T-helper 22 cell (primary cell): Measurements from ENCODE around the gene P4HA2.

Experiments
- DNase-seq: peaks from one replicate; pipeline ENCODE4 v3.0.0-alpha.2; 2020; ENCODE audit warnings: low read depth

P4HA2 gene

GRCh38 chr5:132227485-132228240, at the start of gene P4HA2:
Gene P4HA2, minus strand, starts transcription at chr5:132227853. Its CDS starts 9,227 bp downstream, at chr5:132218626.
- no peak for DNase-seq

GRCh38 chr5:132277256-132277655, 49.6 kb upstream of the P4HA2 start:
- DNase-seq, result no peak

GRCh38 chr5:132275367-132276220, 47.9 kb upstream of the P4HA2 start:
- DNase-seq, result no peak

- no peak for DNase-seq
Measured at GRCh38 chr5:132274050-132274792, 46.6 kb upstream of the P4HA2 start.

GRCh38 chr5:132273631-132274030, 46.0 kb upstream of the P4HA2 start:
- no peak for DNase-seq

GRCh38 chr5:132272311-132273210, 44.9 kb upstream of the P4HA2 start:
- DNase-seq, result peak; percentile 17

GRCh38 chr5:132271251-132272246, 43.9 kb upstream of the P4HA2 start:
- no peak for DNase-seq

GRCh38 chr5:132270706-132271105, 43.1 kb upstream of the P4HA2 start:
- no peak for DNase-seq

GRCh38 chr5:132270335-132270665, 42.6 kb upstream of the P4HA2 start:
- DNase-seq, result no peak

- no peak for DNase-seq
Measured at GRCh38 chr5:132269635-132270334, 42.1 kb upstream of the P4HA2 start.

GRCh38 chr5:132268769-132269551, 41.3 kb upstream of the P4HA2 start:
- DNase-seq, result no peak

GRCh38 chr5:132267931-132268768, 40.5 kb upstream of the P4HA2 start:
- no peak for DNase-seq

- DNase-seq, result no peak
Measured at GRCh38 chr5:132267166-132267739, 39.6 kb upstream of the P4HA2 start.

GRCh38 chr5:132266836-132267160, 39.1 kb upstream of the P4HA2 start:
- no peak for DNase-seq

- no peak for DNase-seq
Measured at GRCh38 chr5:132266031-132266835, 38.6 kb upstream of the P4HA2 start.

GRCh38 chr5:132265336-132266030, 37.8 kb upstream of the P4HA2 start:
- no peak for DNase-seq
